Left lung (tissue), 10 donors: Measurements from ENCODE around the gene SHANK2. TPM values are rescaled to one million over a fixed set of nuclear protein-coding genes. Genes with fewer than 3 reads are reported as not detected.

Experiments
- ATAC-seq: fragments of 200-7000 bp; cut with Tn5 transposase; one replicate; pipeline ENCODE4 v1.9.1; 2020; ENCODE audit warnings: moderate library complexity
- DNase-seq, 4 donors: peaks; one replicate each; pipeline ENCODE4 v3.0.0-alpha.2; 2013 to 2020
- H3K27ac ChIP-seq, 2 donors: fragments of 200-600 bp; sonication (generic) in 1 of 2; one replicate each; pipeline versions ENCODE4 v1.5.0 to v1.8.0; 2020 to 2021
- H3K27me3 ChIP-seq, 2 donors: fragments of 200-600 bp; sonication (generic) in 1 of 2; one replicate each; pipeline versions ENCODE4 v1.5.0 to v1.8.0; 2020 to 2021
- H3K36me3 ChIP-seq, 2 donors: fragments of 200-600 bp; sonication (generic) in 1 of 2; one replicate each; pipeline versions ENCODE4 v1.5.0 to v1.8.0; 2020 to 2021
- H3K4me1 ChIP-seq, 2 donors: fragments of 200-600 bp; one replicate each; pipeline ENCODE4 v1.8.0; 2021
- H3K4me3 ChIP-seq, 2 donors: fragments of 200-600 bp; sonication (generic) in 1 of 2; one replicate each; pipeline versions ENCODE4 v1.5.0 to v1.8.0; 2020 to 2021; ENCODE audit warnings: mild to moderate bottlenecking in 1 of 2
- H3K9me3 ChIP-seq, 2 donors: fragments of 200-600 bp; sonication (generic) in 1 of 2; one replicate each; pipeline versions ENCODE4 v1.5.0 to v1.8.0; 2020 to 2021
- intact Hi-C, 2 donors: fragments of 100-400 bp; cut with DNase I; formaldehyde crosslinking; loops; one replicate each; pipeline versions ENCODE4 v1.11.2 to v1.14.2; 2022
- polyA plus RNA-seq, 6 donors: library from polyadenylated mRNA; unstranded; fragments of 120-200 nt; gene quantifications; one replicate each; pipeline ENCODE4 v1.2.1, GENCODE V29; 2013; ENCODE audit not compliant: insufficient read length in 6 of 6
- total RNA-seq, 2 donors: library from RNA; stranded (reverse); fragmentation: NEBNext Ultra II Directional; extraction: Animal tissue kit (Norgen Biotek cat#: 25700); gene quantifications; one replicate each; pipeline ENCODE4 v1.2.1, GENCODE V29; 2021
- TF ChIP-seq, protein P1 (sequence below), 2 donors: fragments of 200-600 bp; sonication (generic) in 1 of 2; IDR thresholded peaks; one replicate each; pipeline versions ENCODE4 v1.5.0 to v1.8.0; 2021; ENCODE audit warnings: antibody characterized with exemption in 2 of 2
- donor health status: DM: no; HTN: yes; CAD: no.
- donor health status: DM: no; HTN: no; CAD: no.

SHANK2 gene
- total and polyA plus RNA-seq, 8 donors = 22.0 to 44.0 (median 26.5) TPM

DNA sequence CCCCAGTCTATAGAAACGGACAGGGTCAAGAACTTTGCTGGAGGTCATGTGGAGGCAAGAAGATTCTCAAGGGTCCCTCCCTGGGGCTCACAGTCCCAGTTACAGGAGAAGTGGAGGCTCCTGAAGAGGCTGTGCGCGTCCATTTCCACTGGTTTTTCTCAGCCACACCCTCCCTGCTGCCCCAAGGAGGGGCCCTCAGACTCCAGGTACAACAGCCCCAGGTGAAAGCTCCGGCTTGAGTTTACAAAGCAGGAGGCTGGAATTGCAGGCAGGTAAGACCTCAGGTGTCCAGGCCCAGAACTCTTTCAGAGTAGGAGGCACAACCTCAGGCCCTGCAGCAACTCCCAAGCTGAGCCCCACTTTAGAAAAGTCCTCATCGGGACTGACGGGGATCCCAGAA, 3.1 kb downstream of the SHANK2 start:
- peaks cover 26 to 68% of the 10 kb centered on the region in 2 donors for H3K27me3 ChIP-seq
- no peak for ATAC-seq
- H3K4me1 ChIP-seq = peaks cover 0 to 13% of the 10 kb centered on the region in 2 donors
- H3K36me3 ChIP-seq = no peaks in the 10 kb centered on the region
- intact Hi-C loops = no loop called here
- TF ChIP-seq, protein P1, sequence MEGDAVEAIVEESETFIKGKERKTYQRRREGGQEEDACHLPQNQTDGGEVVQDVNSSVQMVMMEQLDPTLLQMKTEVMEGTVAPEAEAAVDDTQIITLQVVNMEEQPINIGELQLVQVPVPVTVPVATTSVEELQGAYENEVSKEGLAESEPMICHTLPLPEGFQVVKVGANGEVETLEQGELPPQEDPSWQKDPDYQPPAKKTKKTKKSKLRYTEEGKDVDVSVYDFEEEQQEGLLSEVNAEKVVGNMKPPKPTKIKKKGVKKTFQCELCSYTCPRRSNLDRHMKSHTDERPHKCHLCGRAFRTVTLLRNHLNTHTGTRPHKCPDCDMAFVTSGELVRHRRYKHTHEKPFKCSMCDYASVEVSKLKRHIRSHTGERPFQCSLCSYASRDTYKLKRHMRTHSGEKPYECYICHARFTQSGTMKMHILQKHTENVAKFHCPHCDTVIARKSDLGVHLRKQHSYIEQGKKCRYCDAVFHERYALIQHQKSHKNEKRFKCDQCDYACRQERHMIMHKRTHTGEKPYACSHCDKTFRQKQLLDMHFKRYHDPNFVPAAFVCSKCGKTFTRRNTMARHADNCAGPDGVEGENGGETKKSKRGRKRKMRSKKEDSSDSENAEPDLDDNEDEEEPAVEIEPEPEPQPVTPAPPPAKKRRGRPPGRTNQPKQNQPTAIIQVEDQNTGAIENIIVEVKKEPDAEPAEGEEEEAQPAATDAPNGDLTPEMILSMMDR (IDR thresholded peaks at IDR 0.05) = no peak
- DNase-seq = no peak
- no peak overlapping the region for H3K4me3 ChIP-seq
- no peak overlapping the region for H3K27ac ChIP-seq
- H3K9me3 ChIP-seq = no peaks in the 10 kb centered on the region

DNA sequence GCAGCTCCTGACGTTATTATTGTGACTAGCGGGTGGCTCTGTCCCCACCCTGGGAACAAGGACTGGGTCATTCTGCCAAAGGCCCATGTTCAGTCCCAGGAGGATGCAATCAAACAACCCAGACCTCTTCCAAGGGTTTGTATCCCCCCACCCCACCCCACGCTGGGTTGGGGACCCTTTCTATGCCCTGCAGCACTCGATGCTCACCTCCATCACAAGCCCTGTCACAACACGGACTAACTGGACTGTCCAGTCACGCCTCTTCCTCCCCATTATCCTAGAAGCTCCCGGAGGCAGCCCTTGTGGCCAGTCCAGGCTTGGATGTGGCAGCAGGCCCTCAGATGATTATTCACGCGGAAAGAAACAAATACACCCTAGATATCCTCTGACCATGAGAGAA, 3.7 kb downstream of the SHANK2 start:
- Histone ChIP-seq H3K4me3 (no peak overlapping the region), H3K4me1 (peaks cover 0 to 13% of the 10 kb centered on the region in 2 donors), H3K27ac (no peak overlapping the region), H3K27me3 (peaks cover 26 to 61% of the 10 kb centered on the region in 2 donors), H3K9me3 (no peaks in the 10 kb centered on the region), H3K36me3 (no peaks in the 10 kb centered on the region)
- TF ChIP-seq, protein P1 (IDR thresholded peaks at IDR 0.05) = no peak
- ATAC-seq = no peak
- DNase-seq = no peak
- intact Hi-C loops = no loop called here

DNA sequence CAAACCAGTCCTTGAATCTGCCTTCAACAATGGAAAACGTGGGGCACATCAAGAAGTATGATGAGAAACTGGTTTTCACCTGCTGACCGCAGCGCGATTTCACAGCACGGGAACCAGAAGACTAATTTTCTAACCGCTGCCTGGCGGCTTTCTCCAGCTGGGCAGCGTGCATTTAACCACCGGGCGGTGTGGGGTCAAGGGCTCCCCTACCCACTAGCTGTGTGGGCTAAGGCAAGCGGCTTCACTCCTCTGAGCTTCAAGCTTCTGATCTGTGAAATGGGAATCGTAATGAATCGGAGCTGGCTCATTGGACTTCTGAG, 4.2 kb downstream of the SHANK2 start:
- Histone ChIP-seq H3K4me1 (peaks cover 0 to 13% of the 10 kb centered on the region in 2 donors), H3K4me3 (no peak overlapping the region), H3K27me3 (peaks cover 26 to 57% of the 10 kb centered on the region in 2 donors), H3K27ac (no peak overlapping the region), H3K36me3 (no peaks in the 10 kb centered on the region), H3K9me3 (no peaks in the 10 kb centered on the region)
- DNase-seq = no peak
- ATAC-seq = no peak
- TF ChIP-seq, protein P1 (IDR thresholded peaks at IDR 0.05) = no peak
- intact Hi-C loops = no loop called here

DNA sequence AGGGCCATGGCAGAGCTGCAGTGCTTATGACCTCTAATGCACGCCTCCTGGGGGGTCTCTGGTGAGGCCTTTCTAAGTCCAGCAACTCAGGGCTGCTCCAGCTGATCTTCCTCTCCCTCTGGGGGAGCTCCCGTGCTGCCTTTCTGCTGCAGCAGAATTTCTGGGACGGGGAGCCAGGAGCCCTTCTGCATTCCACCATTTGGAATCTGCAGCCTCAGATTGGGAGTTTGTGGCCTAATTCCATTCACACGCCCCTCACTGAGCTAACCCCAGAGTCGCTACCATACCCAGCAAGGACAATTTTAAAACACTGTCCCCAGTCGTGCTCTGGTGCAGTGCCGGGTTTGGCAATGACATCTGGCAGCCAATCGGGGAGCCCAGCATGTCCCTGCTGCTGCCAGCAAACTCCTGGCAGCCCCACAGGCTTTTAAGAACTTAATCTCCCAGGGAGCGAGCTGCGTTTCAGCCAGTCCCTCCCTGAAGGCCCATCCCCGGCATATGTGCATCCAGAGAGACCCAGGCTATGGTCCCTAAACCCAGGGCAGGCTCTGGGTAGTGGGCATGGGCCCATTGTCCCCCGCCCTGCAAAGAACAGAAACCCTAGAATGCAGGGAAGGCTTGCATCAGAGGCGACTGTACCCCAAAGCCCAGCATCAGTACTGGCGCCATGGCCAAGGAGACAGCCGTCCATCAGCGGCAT, 4.7 kb downstream of the SHANK2 start:
- Histone ChIP-seq H3K27ac (no peak overlapping the region), H3K27me3 (peaks cover 26 to 52% of the 10 kb centered on the region in 2 donors), H3K4me3 (no peak overlapping the region), H3K36me3 (no peaks in the 10 kb centered on the region), H3K4me1 (peaks cover 0 to 13% of the 10 kb centered on the region in 2 donors), H3K9me3 (no peaks in the 10 kb centered on the region)
- TF ChIP-seq, protein P1 (IDR thresholded peaks at IDR 0.05) = no peak
- DNase-seq (peak in 1 of 4 donors; percentile 58), ATAC-seq (no peak)
- intact Hi-C loops = no loop called here

DNA sequence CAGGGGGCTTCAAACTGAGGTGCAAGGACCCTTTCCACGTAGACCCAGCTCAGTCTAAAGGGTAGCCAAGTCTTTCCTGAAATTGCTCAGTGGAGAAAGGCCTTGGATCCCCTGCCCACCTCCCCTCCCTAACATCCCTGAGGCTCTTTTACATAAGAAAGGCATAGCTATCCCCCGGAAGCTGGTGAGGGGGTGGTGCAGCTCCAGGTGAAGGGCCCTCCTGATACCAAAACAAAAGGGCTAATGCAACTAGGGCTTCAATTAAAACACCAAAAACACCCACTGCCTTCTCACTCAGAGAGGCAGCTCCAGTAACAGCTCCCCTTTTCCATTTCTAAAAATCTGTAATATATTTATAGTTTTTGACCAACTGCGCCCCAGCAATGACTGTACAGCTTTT, 5.8 kb downstream of the SHANK2 start:
- Histone ChIP-seq H3K27me3 (peaks cover 18 to 40% of the 10 kb centered on the region in 2 donors), H3K4me3 (no peak overlapping the region), H3K27ac (no peak overlapping the region), H3K9me3 (no peaks in the 10 kb centered on the region), H3K4me1 (peaks cover 0 to 7% of the 10 kb centered on the region in 2 donors), H3K36me3 (no peaks in the 10 kb centered on the region)
- TF ChIP-seq, protein P1 (IDR thresholded peaks at IDR 0.05) = no peak
- DNase-seq = no peak
- ATAC-seq = no peak
- intact Hi-C loops = no loop called here
